ENCODE results near the gene RNF186. TPM values are rescaled to one million over a fixed set of nuclear protein-coding genes. Genes with fewer than 3 reads are reported as not detected.
"Not testable (repeated sequence)": the region's sequence is repeated elsewhere in the genome, so short reads cannot be mapped to it uniquely, and the experiment has no call there.

Gene RNF186
- total RNA-seq, 1 donor from 2014 or later = not detected

GRCh38 chr1:19819701-19820100 lies 4.6 kb upstream of the RNF186 start:
- no peaks in the 10 kb centered on the region for H3K9me3 ChIP-seq
- H3K27me3 ChIP-seq = no peaks in the 10 kb centered on the region
- H3K4me1 ChIP-seq = no peaks in the 10 kb centered on the region
- no peak for TF ChIP-seq CTCF (IDR thresholded peaks at IDR 0.05)
- no peak for DNase-seq (ENCODE audit: low spot score in 2 of 2)
- H3K4me3 ChIP-seq = no peak overlapping the region
- no peaks in the 10 kb centered on the region for H3K36me3 ChIP-seq
- H3K27ac ChIP-seq = no peak overlapping the region
- intact Hi-C loops (cut with DNase I) = no loop called here

- no peaks in the 10 kb centered on the region for H3K4me1 ChIP-seq
- TF ChIP-seq CTCF (IDR thresholded peaks at IDR 0.05) = no peak
- no peak overlapping the region for H3K4me3 ChIP-seq
- H3K27ac ChIP-seq = no peak overlapping the region
- DNase-seq (ENCODE audit: low spot score in 2 of 2) = no peak
- H3K9me3 ChIP-seq = no peaks in the 10 kb centered on the region
- intact Hi-C loops (cut with DNase I) = no loop called here
- H3K27me3 ChIP-seq = no peaks in the 10 kb centered on the region
- no peaks in the 10 kb centered on the region for H3K36me3 ChIP-seq
Observed at GRCh38 chr1:19818324-19818723, 3.2 kb upstream of the RNF186 start.

GRCh38 chr1:19817160-19817559 lies 2.1 kb upstream of the RNF186 start:
- Histone ChIP-seq H3K4me3 (no peak overlapping the region), H3K36me3 (no peaks in the 10 kb centered on the region), H3K4me1 (no peaks in the 10 kb centered on the region), H3K27me3 (no peaks in the 10 kb centered on the region), H3K9me3 (no peaks in the 10 kb centered on the region), H3K27ac (no peak overlapping the region)
- no peak for DNase-seq (ENCODE audit: low spot score in 2 of 2)
- intact Hi-C loops (cut with DNase I) = no loop called here
- TF ChIP-seq CTCF (IDR thresholded peaks at IDR 0.05) = no peak

GRCh38 chr1:19816737-19817086 lies 1.6 kb upstream of the RNF186 start:
- intact Hi-C loops (cut with DNase I); H3K9me3 ChIP-seq: not testable (repeated sequence)

GRCh38 chr1:19815801-19816736 lies 986 bp upstream of the RNF186 start:
- DNase-seq (ENCODE audit: low spot score in 2 of 2) = no peak
- H3K27me3 ChIP-seq = no peaks in the 10 kb centered on the region
- H3K4me3 ChIP-seq = no peak overlapping the region
- no peaks in the 10 kb centered on the region for H3K4me1 ChIP-seq
- intact Hi-C loops (cut with DNase I) = no loop called here
- H3K9me3 ChIP-seq = no peaks in the 10 kb centered on the region
- H3K27ac ChIP-seq = no peak overlapping the region
- no peaks in the 10 kb centered on the region for H3K36me3 ChIP-seq
- no peak for TF ChIP-seq CTCF (IDR thresholded peaks at IDR 0.05)

More at GRCh38 chr1:19816737-19817086, 1.6 kb upstream of the RNF186 start:
- H3K4me1 ChIP-seq; H3K27ac ChIP-seq; H3K4me3 ChIP-seq; H3K27me3 ChIP-seq; H3K36me3 ChIP-seq; DNase-seq (ENCODE audit: low spot score in 2 of 2): not testable (repeated sequence)

- Histone ChIP-seq H3K27me3 (no peaks in the 10 kb centered on the region), H3K9me3 (no peaks in the 10 kb centered on the region), H3K27ac (no peak overlapping the region), H3K4me1 (no peaks in the 10 kb centered on the region), H3K36me3 (no peaks in the 10 kb centered on the region), H3K4me3 (no peak overlapping the region)
- intact Hi-C loops (cut with DNase I) = no loop called here
- no peak for DNase-seq (ENCODE audit: low spot score in 2 of 2)
- no peak for TF ChIP-seq CTCF (IDR thresholded peaks at IDR 0.05)
Observed at GRCh38 chr1:19814244-19814661, 830 bp downstream of the RNF186 start.
